Measurements from ENCODE around the gene IL17RA.
A peak's percentile ranks its signal among the peaks of the same experiment; 100 is the strongest.

The IL17RA gene

GRCh38 chr22:17159504-17159951 lies 74.7 kb downstream of the IL17RA start:
- DNase-seq (ENCODE audit: low spot score) = peak; percentile 57
- no peak for TF ChIP-seq CTCF (IDR thresholded peaks at IDR 0.05; ENCODE audit: extremely low read depth, missing control alignments)

GRCh38 chr22:17161991-17162390 lies 77.2 kb downstream of the IL17RA start:
- no peak for DNase-seq (ENCODE audit: low spot score)
- no peak for TF ChIP-seq CTCF (IDR thresholded peaks at IDR 0.05; ENCODE audit: extremely low read depth, missing control alignments)

- TF ChIP-seq CTCF (IDR thresholded peaks at IDR 0.05; ENCODE audit: extremely low read depth, missing control alignments) = no peak
- DNase-seq (ENCODE audit: low spot score) = no peak
Measured at GRCh38 chr22:17162731-17163130, 77.9 kb downstream of the IL17RA start.

- no peak for TF ChIP-seq CTCF (IDR thresholded peaks at IDR 0.05; ENCODE audit: extremely low read depth, missing control alignments)
- no peak for DNase-seq (ENCODE audit: low spot score)
Measured at GRCh38 chr22:17164392-17165024, 79.7 kb downstream of the IL17RA start.

All from GM20000 (cell line).